ENCODE data around the gene CCNL1.

Gene CCNL1

DNA sequence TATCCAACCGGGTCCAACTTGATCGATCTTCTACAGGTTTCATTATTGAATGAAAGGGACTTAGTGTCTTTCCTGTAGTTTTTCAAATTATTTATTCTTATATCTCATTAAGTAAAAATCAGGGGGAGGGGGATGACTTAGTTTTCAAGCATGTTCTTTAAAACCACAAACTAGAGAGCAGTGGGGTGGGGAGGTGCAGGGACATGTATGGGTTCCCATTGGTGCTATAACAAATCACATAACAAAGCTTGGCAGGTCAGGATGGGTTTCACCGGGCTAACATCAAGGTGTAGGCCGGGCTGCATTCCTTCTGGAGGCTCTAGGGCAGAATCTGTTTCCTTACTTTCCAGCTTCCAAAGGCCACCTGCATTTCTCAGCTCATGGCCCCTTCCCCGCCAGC is 32.7 kb downstream of the CCNL1 start:
- no peak overlapping the region for H3K9ac ChIP-seq
- H3K36me3 ChIP-seq: no peaks in the 10 kb centered on the region
- H3K4me1 ChIP-seq: peaks cover 45% of the 10 kb centered on the region
- H3K4me3 ChIP-seq: no peak overlapping the region
- H3K9me3 ChIP-seq: no peaks in the 10 kb centered on the region
- H3K27ac ChIP-seq: no peak overlapping the region
- H3K27me3 ChIP-seq: no peaks in the 10 kb centered on the region
- H4K20me1 ChIP-seq: no peaks in the 10 kb centered on the region
- TF ChIP-seq Cebpa-rat (IDR thresholded peaks at IDR 0.05): no peak
- no peak overlapping the region for H3K4me2 ChIP-seq

DNA sequence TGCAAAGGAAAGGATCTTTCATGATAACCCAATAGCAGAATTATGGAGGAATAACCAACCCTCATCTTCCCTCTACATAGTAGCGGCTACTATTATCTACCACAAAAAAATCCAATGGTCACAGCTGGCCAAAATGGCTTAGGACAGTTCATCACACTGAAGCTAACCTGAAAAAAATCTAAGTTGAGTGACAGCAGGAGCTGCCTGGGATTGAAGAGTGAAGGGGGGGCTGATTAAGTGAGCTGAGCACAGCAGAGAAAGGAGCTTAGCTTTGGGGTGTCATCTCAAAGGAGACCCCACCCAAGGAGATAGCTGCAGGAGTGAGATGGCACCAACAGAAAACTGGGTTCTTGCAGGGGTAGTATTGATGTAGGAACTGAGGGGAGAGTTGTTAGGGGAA is 33.6 kb downstream of the CCNL1 start:
- peaks cover 41% of the 10 kb centered on the region for H3K4me1 ChIP-seq
- TF ChIP-seq Cebpa-rat (IDR thresholded peaks at IDR 0.05): no peak
- no peaks in the 10 kb centered on the region for H4K20me1 ChIP-seq
- H3K9me3 ChIP-seq: no peaks in the 10 kb centered on the region
- H3K9ac ChIP-seq: no peak overlapping the region
- H3K4me3 ChIP-seq: no peak overlapping the region
- no peak overlapping the region for H3K27ac ChIP-seq
- H3K36me3 ChIP-seq: no peaks in the 10 kb centered on the region
- no peak overlapping the region for H3K4me2 ChIP-seq
- no peaks in the 10 kb centered on the region for H3K27me3 ChIP-seq

DNA sequence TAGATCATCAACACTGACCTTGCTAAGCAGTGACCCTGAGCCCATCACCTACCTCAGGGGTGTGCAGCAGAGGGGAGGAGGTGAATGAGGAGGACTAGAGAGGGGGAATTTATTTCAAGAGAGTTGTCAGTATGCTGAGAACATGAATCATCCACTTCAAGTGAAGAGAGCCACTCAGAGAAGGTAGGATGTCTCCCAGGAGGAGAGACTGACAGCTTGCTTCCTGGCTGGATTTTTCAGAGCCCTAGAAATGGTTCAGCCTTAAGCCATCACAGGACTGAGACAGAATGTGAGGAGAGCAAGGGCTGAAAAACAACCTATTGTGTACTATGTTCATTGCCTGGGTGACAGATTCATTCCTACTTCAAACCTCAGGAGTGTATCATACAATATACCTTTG is 34.8 kb downstream of the CCNL1 start:
- no peak overlapping the region for H3K27ac ChIP-seq
- peaks cover 5% of the 10 kb centered on the region for H3K9me3 ChIP-seq
- no peak for TF ChIP-seq Cebpa-rat (IDR thresholded peaks at IDR 0.05)
- no peak overlapping the region for H3K4me2 ChIP-seq
- H3K4me1 ChIP-seq: peaks cover 28% of the 10 kb centered on the region
- no peaks in the 10 kb centered on the region for H4K20me1 ChIP-seq
- H3K4me3 ChIP-seq: no peak overlapping the region
- H3K9ac ChIP-seq: no peak overlapping the region
- H3K27me3 ChIP-seq: no peaks in the 10 kb centered on the region
- H3K36me3 ChIP-seq: no peaks in the 10 kb centered on the region

DNA sequence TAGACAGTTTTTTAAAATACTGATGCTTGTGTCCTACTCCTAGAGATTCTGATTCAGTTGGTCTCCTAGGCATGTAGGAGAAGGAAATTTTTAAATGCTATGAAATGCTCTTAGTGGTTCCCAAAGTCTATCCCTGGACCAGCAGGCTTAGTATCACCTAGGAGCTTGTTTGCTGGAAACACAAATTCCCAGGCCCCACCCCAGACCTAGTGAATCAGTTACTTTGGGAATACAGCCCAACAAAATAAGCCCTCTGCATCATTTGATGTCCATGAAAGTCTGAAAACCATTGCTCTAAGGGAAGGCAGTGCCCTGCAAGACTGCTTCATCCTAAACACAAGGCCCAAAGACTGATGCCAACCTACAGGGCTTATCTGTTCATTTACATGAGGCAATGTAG is 36.3 kb downstream of the CCNL1 start:
- no peak for TF ChIP-seq Cebpa-rat (IDR thresholded peaks at IDR 0.05)
- no peak overlapping the region for H3K27ac ChIP-seq
- H3K27me3 ChIP-seq: no peaks in the 10 kb centered on the region
- H3K4me3 ChIP-seq: no peak overlapping the region
- no peaks in the 10 kb centered on the region for H3K36me3 ChIP-seq
- no peaks in the 10 kb centered on the region for H4K20me1 ChIP-seq
- no peak overlapping the region for H3K9ac ChIP-seq
- H3K4me1 ChIP-seq: peaks cover 13% of the 10 kb centered on the region
- H3K9me3 ChIP-seq: peaks cover 9% of the 10 kb centered on the region
- no peak overlapping the region for H3K4me2 ChIP-seq

DNA sequence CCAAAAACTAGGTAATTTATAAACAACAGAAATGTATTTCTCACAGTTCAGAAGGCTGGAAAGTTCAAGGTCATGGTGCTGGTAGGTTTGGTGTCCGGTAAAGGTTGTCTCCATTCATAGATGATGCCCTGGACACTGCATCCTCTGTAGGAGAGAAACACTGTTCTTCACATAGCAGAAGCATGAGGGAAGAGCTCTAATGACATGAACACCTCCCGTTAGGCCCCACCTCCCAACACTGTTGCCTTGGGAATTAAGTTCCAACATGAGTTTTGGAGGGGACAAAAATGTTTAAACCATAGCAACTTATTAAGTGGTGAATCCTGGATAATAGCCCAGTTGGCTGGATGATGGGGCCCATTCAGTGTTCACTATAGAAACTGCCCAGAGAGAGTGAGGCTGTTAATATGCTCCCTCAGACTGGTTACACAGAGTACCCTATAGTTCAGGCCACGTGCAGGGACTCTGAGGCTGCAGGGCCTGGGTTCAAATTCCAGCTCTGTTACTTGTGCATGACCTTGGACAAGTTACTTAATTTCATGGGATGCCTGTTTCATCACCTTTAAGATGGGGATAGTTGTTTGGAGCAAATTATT is 37.0 kb downstream of the CCNL1 start:
- Histone ChIP-seq H3K4me3 (no peak overlapping the region), H3K27ac (no peak overlapping the region), H3K9ac (no peak overlapping the region), H3K4me1 (peaks cover 6% of the 10 kb centered on the region), H3K36me3 (no peaks in the 10 kb centered on the region), H3K9me3 (peaks cover 9% of the 10 kb centered on the region), H3K27me3 (no peaks in the 10 kb centered on the region), H3K4me2 (no peak overlapping the region), H4K20me1 (no peaks in the 10 kb centered on the region)
- TF ChIP-seq Cebpa-rat (IDR thresholded peaks at IDR 0.05): no peak

DNA sequence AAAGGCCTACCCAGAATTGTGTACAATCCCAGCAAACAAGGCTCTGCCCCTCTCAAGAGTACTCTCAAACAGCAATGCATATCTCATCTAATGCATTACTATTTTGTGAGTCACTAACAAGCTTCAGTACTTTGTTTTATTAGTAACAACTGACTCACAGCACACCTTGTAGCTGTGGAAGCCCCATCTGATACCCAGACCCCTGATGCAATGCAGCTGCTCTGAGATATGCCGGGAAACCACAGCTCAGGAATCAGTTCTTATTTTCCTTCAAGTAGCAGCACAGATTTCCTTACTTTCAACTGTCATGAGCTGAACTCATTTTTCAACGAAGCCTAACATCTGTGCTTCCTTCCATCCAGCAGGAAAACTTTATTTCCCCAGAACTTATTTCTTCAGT is 37.8 kb downstream of the CCNL1 start:
- Histone ChIP-seq H3K36me3 (no peaks in the 10 kb centered on the region), H3K9ac (no peak overlapping the region), H3K4me3 (no peak overlapping the region), H3K27me3 (no peaks in the 10 kb centered on the region), H3K9me3 (peaks cover 9% of the 10 kb centered on the region), H4K20me1 (no peaks in the 10 kb centered on the region), H3K4me2 (no peak overlapping the region), H3K4me1 (no peaks in the 10 kb centered on the region), H3K27ac (no peak overlapping the region)
- TF ChIP-seq Cebpa-rat (IDR thresholded peaks at IDR 0.05): no peak

DNA sequence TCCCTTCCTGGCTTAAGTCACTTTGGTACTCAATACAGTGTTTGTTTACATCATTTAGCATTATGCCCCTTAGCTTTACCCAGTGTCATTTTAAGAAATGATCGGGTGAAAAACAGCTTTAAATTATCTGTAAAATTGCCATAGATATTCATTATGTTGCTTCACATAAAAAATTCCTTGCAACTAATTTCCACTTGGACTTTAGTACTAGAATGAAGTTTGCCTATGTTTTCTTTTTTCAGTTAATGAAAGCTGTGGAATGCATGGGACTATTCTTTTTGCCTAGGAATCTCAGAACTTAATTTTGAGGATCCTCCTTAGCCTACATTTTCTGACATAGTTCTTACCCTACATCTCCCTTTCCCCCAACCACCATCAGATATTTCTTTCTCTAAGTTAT is 38.4 kb downstream of the CCNL1 start:
- Histone ChIP-seq H3K9ac (no peak overlapping the region), H3K4me3 (no peak overlapping the region), H3K36me3 (no peaks in the 10 kb centered on the region), H3K4me1 (no peaks in the 10 kb centered on the region), H3K4me2 (no peak overlapping the region), H3K9me3 (peaks cover 9% of the 10 kb centered on the region), H3K27me3 (no peaks in the 10 kb centered on the region), H4K20me1 (no peaks in the 10 kb centered on the region), H3K27ac (no peak overlapping the region)
- TF ChIP-seq Cebpa-rat (IDR thresholded peaks at IDR 0.05): no peak

DNA sequence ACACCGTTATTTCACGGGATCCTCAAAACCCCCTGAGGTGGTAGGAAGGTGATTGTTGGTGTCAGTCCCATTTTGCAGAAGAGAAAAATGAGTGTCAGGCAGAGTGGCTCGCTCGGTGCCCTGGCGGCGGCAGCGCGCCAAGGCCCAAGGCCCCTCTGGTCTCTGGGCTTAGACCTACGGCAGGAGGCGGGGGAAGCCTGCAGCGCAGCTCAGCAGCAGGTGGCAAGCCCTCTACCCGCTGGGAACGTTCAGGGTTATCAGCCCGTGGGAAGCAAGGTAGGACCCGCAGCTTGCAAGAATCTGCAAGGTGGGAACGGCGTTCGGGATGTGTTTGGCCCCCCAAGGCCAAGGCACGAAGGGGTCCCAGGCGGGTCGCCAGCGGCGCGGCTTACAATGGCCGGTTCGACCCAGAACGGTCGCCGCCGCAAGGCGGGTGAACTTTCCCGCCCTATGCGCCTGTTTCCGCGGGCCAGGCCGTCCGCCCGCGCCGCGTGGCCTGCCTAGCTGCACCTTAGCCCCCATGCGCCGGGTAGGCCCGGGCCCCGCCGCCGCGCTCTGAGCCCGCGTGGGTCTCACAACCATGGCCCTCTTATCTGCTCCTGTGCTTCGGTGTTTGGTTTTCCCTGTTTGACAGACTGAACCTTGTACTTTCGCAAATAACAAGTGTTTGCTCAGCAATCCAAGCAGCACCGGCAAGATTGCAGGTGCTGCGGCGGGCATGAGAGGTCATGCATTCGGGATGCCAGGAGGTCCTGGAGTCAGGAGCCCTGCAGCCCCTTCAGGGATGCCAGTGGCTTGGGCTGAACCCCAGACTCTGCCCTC is 39.7 kb downstream of the CCNL1 start:
- H3K4me2 ChIP-seq: no peak overlapping the region
- no peak for TF ChIP-seq Cebpa-rat (IDR thresholded peaks at IDR 0.05)
- no peaks in the 10 kb centered on the region for H3K4me1 ChIP-seq
- H3K27ac ChIP-seq: no peak overlapping the region
- peaks cover 9% of the 10 kb centered on the region for H3K9me3 ChIP-seq
- no peak overlapping the region for H3K4me3 ChIP-seq
- H3K27me3 ChIP-seq: no peaks in the 10 kb centered on the region
- no peak overlapping the region for H3K9ac ChIP-seq
- H3K36me3 ChIP-seq: no peaks in the 10 kb centered on the region
- no peaks in the 10 kb centered on the region for H4K20me1 ChIP-seq

DNA sequence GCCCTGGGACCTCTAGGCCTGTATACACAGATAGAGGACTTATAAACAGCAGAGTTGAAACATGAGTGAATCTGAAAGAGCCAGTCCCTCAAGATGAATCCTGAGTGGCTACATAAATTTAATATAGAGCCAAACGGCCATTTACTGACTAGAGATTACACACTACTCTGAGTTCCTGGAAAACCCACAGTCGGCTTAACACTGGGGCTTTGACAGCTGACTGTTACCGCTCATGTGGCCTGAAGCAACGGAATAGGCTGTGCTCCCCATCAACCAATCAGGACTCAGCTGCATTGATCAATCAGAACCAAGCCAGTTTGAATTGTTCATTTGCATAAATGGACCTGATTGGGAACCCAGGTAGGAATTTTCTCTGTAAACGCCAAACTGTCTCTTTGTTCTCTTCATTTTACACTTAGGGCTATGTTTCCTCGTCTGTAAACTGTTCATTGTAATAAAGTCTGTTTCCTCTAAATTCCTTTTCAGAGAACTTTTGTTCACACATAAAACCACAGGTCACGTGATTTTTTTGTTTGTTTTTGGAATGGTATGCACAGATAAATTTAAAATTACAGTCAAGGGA is 40.5 kb downstream of the CCNL1 start:
- Histone ChIP-seq H4K20me1 (no peaks in the 10 kb centered on the region), H3K27ac (no peak overlapping the region), H3K36me3 (no peaks in the 10 kb centered on the region), H3K9ac (no peak overlapping the region), H3K27me3 (no peaks in the 10 kb centered on the region), H3K4me1 (no peaks in the 10 kb centered on the region), H3K9me3 (peaks cover 9% of the 10 kb centered on the region), H3K4me3 (no peak overlapping the region), H3K4me2 (no peak overlapping the region)
- no peak for TF ChIP-seq Cebpa-rat (IDR thresholded peaks at IDR 0.05)

DNA sequence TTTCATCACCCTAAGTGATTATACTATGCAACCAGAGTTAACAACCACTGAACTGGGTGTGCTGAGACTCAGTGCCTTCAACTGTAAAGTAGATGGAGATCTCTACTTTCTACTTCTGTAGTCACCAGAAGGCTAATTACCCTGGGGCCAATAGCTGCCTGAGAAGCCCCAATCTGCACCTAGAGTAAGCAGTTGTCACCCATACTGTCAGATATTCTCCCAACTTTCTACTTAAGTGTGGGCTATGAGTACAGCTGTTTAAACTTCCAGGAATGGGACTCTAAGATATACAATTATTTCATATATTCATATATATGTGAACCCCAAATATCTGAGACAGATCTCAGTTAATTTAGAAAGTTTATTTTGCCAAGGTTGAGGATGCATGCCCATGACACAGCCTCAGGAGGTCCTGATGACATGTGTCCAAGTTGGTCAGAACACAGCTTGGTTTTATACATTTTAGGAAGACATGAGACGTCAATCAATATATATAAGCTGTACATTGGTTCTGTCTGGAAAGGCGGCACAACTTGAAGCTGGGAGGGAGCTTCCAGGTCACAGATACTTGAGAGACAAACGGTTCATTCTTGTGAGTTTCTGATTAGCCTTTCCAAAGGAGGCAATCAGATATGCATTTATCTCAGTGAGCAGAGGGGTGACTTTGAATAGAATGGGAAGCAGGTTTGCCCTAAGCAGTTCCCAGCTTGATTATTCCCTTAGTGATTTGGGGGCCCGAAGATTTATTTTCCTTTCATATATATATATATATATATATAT is 41.9 kb downstream of the CCNL1 start:
- no peak overlapping the region for H3K4me3 ChIP-seq
- no peaks in the 10 kb centered on the region for H4K20me1 ChIP-seq
- TF ChIP-seq Cebpa-rat (IDR thresholded peaks at IDR 0.05): no peak
- no peaks in the 10 kb centered on the region for H3K27me3 ChIP-seq
- no peak overlapping the region for H3K27ac ChIP-seq
- no peak overlapping the region for H3K4me2 ChIP-seq
- H3K9ac ChIP-seq: no peak overlapping the region
- no peaks in the 10 kb centered on the region for H3K36me3 ChIP-seq
- H3K9me3 ChIP-seq: peaks cover 9% of the 10 kb centered on the region
- no peaks in the 10 kb centered on the region for H3K4me1 ChIP-seq
